GM18498 (cell line): ENCODE measurements around the gene GALNT17.
"Not testable (repeated sequence)": the region's sequence is repeated elsewhere in the genome, so short reads cannot be mapped to it uniquely, and the experiment has no call there.

Source experiments
- ATAC-seq: cut with Tn5 transposase; IDR thresholded peaks from one replicate; pipeline ENCODE4 v1.9.1; 2021; ENCODE audit warnings: mild to moderate bottlenecking, moderate library complexity; ENCODE audit not compliant: unreplicated experiment

The GALNT17 gene

DNA sequence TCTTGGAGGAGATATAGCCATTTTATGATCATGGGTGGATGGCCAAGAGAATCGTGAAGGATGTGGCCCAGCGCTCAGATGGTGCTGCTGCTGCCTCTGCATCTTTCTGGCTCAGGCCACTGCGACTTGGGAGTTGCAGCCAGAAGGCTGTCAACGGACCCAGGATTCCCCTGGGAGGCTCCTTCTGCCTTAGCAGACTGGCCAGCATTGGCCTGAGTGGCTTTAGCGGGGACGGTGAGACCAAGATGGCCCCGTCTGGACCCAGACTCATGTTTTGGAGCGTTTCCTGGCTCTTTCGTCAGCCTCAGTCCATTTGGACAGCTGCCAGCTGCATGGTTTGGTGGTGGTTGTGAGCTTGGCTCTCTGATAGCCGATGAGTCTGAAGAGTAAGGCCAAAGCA is 97.2 kb downstream of the GALNT17 start:
- no peak for ATAC-seq

DNA sequence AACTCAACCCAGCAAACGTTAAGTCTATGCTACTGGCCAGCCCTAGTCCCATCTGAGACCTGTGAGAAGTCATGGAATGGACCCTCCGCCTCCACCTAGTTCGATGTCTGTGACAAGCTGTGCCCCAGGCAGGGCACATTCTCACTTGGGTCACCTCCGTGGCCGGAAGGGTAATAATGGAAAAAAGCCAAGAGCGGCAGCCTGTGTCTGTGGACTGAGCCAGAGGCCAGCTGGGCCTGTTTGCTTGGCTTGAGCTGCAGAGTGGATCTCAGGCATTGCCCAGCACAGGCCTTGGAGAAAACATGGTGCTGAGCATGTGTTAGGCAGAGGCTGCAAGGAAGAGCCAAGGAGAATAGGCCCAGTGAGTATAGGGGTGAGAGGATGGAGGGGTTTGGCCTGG is 97.8 kb downstream of the GALNT17 start:
- no peak for ATAC-seq

- ATAC-seq: no peak
Observed at GRCh38 chr7:71235253-71235652, 103.3 kb downstream of the GALNT17 start.

GRCh38 chr7:71236230-71237105 is 104.5 kb downstream of the GALNT17 start:
- no peak for ATAC-seq

- no peak for ATAC-seq
Observed at GRCh38 chr7:71237945-71238344, 106.0 kb downstream of the GALNT17 start.

GRCh38 chr7:71238581-71239295 is 106.8 kb downstream of the GALNT17 start:
- no peak for ATAC-seq

- ATAC-seq: no peak
Observed at GRCh38 chr7:71239586-71240268, 107.8 kb downstream of the GALNT17 start.

- no peak for ATAC-seq
Observed at GRCh38 chr7:71243736-71244410, 111.9 kb downstream of the GALNT17 start.

DNA sequence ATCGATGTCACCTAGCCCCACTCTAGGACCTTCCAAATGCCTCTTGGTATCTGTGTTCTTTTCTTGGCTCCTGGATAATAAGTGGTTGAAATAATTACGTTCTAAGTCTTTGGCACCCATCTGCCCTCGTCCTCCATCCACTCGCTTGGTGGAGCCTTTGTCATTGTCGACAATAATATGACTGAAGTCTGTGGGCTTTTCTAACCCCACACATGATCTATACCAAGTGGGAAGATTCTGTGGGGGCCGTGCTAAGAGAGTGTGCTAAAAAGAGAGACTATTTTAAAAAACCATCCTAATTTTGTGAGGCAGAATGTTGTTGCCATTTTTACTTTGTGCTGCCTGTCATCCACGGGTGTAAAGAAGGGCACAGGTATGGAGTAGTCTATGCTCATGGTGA is 113.1 kb downstream of the GALNT17 start:
- ATAC-seq: no peak

DNA sequence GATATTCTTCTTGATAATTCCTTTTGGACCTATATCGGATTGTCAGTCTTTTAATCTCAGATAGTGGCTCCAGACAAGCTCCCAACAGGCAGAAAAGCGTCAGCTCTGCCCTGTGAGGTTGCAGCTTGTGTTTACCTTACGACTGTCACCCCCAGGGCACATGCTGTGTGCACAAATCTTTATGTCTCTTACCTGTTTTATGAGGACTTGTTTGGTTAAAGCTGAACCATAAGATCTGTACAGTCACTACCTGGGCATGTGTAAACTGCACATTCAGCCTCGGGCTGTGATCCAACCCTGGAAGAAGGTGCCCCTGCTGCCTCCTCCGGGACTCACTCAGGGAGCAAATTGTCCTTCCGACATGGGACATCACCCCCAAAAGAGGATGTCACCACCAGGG is 119.8 kb downstream of the GALNT17 start:
- no peak for ATAC-seq

- ATAC-seq: no peak
Observed at GRCh38 chr7:71254751-71255150, 122.8 kb downstream of the GALNT17 start.

DNA sequence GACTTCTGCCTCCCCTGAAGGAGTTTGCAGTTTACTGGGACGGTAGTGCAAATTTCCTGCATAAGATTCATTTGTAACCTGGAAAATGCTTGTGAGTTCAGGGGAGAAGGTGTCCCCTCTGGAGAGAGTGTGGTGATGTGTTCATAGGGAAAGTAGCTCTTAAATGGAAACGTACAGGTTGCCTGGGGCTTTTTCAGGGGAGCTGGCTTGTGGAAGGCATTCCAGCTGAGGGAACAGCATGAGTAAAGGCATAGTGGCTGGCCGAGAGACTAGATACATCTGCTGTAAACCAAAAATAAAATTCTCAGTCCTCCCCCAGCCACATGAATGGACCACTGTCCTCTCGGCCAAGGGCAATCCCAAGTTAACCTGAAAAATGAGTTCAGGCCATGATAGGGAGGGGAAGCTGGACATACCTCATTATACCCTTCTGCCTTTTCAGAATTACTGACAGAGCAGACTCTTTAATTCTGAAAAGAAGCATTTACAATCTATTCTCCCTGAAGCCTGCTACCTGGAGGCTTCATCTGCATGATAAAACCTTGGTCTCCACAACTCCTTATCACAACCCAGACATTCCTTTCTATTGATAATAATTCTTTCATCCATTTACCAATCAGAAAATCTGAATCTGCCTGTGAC is 123.7 kb downstream of the GALNT17 start:
- no peak for ATAC-seq

- no peak for ATAC-seq
Observed at GRCh38 chr7:71261066-71261465, 129.1 kb downstream of the GALNT17 start.

- not testable (repeated sequence) for ATAC-seq
Observed at GRCh38 chr7:71262834-71263233, 130.9 kb downstream of the GALNT17 start.

- no peak for ATAC-seq
Observed at GRCh38 chr7:71264005-71264404, 132.1 kb downstream of the GALNT17 start.

GRCh38 chr7:71266912-71267311 is 135.0 kb downstream of the GALNT17 start:
- ATAC-seq: no peak

- ATAC-seq: no peak
Observed at GRCh38 chr7:71267734-71268469, 136.0 kb downstream of the GALNT17 start.

- ATAC-seq: no peak
Observed at GRCh38 chr7:71270558-71270957, 138.6 kb downstream of the GALNT17 start.

DNA sequence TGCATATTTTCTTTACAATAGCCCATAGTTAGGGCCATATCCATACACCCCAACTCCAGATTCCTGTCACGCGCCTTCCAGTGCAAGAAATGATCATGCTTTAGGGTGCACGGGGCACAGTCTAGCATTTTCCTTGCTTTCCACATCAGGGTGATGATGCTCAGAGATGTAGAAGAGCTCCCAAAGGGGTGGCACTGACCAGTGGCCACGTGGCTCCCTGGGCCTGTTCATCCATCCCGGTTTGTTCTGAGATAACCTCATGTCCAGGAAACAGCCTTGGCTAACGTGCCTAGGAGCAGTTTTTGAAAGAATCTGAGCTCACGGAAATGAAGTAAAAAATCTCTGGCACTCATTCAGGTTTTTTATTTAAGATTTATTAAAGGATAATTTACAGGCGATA is 139.3 kb downstream of the GALNT17 start:
- ATAC-seq: no peak
